HepG2 (cell line): ENCODE data around the gene MRFAP1L1. TPM values are rescaled to one million over a fixed set of nuclear protein-coding genes. Genes with fewer than 3 reads are reported as not detected.
A peak's percentile ranks its signal among the peaks of the same experiment; 100 is the strongest.

Experiments used
- BHLHE40 ChIP-seq: IDR thresholded peaks from 2 replicates; pipeline ENCODE4 v1.6.1; 2011; ENCODE audit warnings: low read length, improper control_type of control experiment
- BRD4 ChIP-seq: sonication (generic); formaldehyde crosslinking; IDR thresholded peaks from 2 replicates; pipeline ENCODE4 v1.4.0; 2020; ENCODE audit warnings: missing genetic modification reagents
- DNMT1 ChIP-seq: sonication (generic); formaldehyde crosslinking; IDR thresholded peaks from 2 replicates; pipeline ENCODE4 v1.5.1; 2020; ENCODE audit warnings: mild to moderate bottlenecking, missing genetic modification reagents
- GPN1 ChIP-seq: sonication (generic); formaldehyde crosslinking; IDR thresholded peaks from 2 replicates; pipeline ENCODE4 v1.5.1; 2020; ENCODE audit warnings: missing genetic modification reagents, borderline replicate concordance
- ISL2 ChIP-seq: sonication (generic); formaldehyde crosslinking; IDR thresholded peaks from 2 replicates; pipeline ENCODE4 v1.5.0; 2020; ENCODE audit warnings: missing genetic modification reagents
- JUNB ChIP-seq: sonication (generic); formaldehyde crosslinking; IDR thresholded peaks from 2 replicates; pipeline ENCODE4 v1.8.0; 2022; ENCODE audit warnings: missing genetic modification reagents, mild to moderate bottlenecking, borderline replicate concordance
- JUND ChIP-seq: sonication (generic); formaldehyde crosslinking; IDR thresholded peaks from 2 replicates; pipeline ENCODE4 v1.8.0; 2022; ENCODE audit warnings: mild to moderate bottlenecking, missing genetic modification reagents
- MAFF ChIP-seq: IDR thresholded peaks from 2 replicates; pipeline ENCODE4 v1.6.1; 2011; ENCODE audit warnings: low read depth, low read length, improper control_type of control experiment
- MEF2D ChIP-seq: sonication (generic); formaldehyde crosslinking; IDR thresholded peaks from 2 replicates; pipeline ENCODE4 v1.5.1; 2020; ENCODE audit warnings: mild to moderate bottlenecking, missing genetic modification reagents
- MYNN ChIP-seq: sonication (generic); formaldehyde crosslinking; IDR thresholded peaks from 2 replicates; pipeline ENCODE4 v1.4.0; 2020; ENCODE audit warnings: mild to moderate bottlenecking, low read depth, missing genetic modification reagents
- NR2C2 ChIP-seq: sonication (generic); formaldehyde crosslinking; IDR thresholded peaks from 2 replicates; pipeline ENCODE4 v1.4.0; 2020; ENCODE audit warnings: missing genetic modification reagents, mild to moderate bottlenecking, moderate library complexity, borderline replicate concordance
- RARA ChIP-seq: IDR thresholded peaks from 2 replicates; pipeline ENCODE4 v1.6.1; 2016; ENCODE audit warnings: missing genetic modification reagents, missing compliant biosample characterization
- SIN3B ChIP-seq: fragments of 150-350 bp; IDR thresholded peaks from 2 replicates; pipeline ENCODE4 v1.6.1; 2014; ENCODE audit warnings: low read length
- TCF12 ChIP-seq, 2 experiments: fragments of 450-650 bp in 1 of 2; sonication (generic) in 1 of 2; formaldehyde crosslinking in 1 of 2; IDR thresholded peaks; 2 replicates each; pipeline versions ENCODE4 v1.6.1 to v1.8.0; 2017 to 2022; ENCODE audit warnings: antibody characterized with exemption in 1 of 2, mild to moderate bottlenecking in 1 of 2, missing genetic modification reagents in 1 of 2, moderate library complexity in 1 of 2
- ZNF225 ChIP-seq: sonication (generic); formaldehyde crosslinking; IDR thresholded peaks from 2 replicates; pipeline ENCODE4 v1.4.0; 2020; ENCODE audit warnings: mild to moderate bottlenecking, missing genetic modification reagents
- ZNF253 ChIP-seq: sonication (generic); formaldehyde crosslinking; IDR thresholded peaks from 2 replicates; pipeline ENCODE4 v1.8.0; 2022; ENCODE audit warnings: mild to moderate bottlenecking, missing genetic modification reagents, borderline replicate concordance
- ZNF292 ChIP-seq: sonication (generic); formaldehyde crosslinking; IDR thresholded peaks from 2 replicates; pipeline ENCODE4 v1.8.1; 2022; ENCODE audit warnings: mild to moderate bottlenecking, low read depth, missing genetic modification reagents, borderline replicate concordance
- ZNF619 ChIP-seq: sonication (generic); formaldehyde crosslinking; IDR thresholded peaks from 2 replicates; pipeline ENCODE4 v1.4.0; 2020; ENCODE audit warnings: mild to moderate bottlenecking, missing genetic modification reagents
- ZNF761 ChIP-seq: sonication (generic); formaldehyde crosslinking; conservative IDR thresholded peaks from 2 replicates; pipeline ENCODE4 v1.4.0; 2020; ENCODE audit warnings: mild to moderate bottlenecking, missing genetic modification reagents
- polyA plus RNA-seq, 8 experiments: library from polyadenylated mRNA; depleted of rRNA in 3 of 8; stranded (reverse) in 7 of 8; unstranded in 1 of 8; fragments of >200 nt; fragmentation: Illumina TruSeq in 4 of 8; extraction: Trizol in 4 of 8; gene quantifications; 2 replicates each; pipeline versions ENCODE4 v1.2.1 to v1.2.3, GENCODE V29; 2011 to 2016; ENCODE audit warnings: low read depth in 4 of 8, missing spikeins in 1 of 8, mixed read lengths in 1 of 8; ENCODE audit not compliant: insufficient read depth in 1 of 8
- total RNA-seq, 5 experiments: library from RNA; depleted of rRNA; stranded (reverse); fragments of >200 nt; fragmentation: Illumina TruSeq; extraction: Trizol; gene quantifications; 2 replicates each; pipeline ENCODE4 v1.2.3, GENCODE V29; 2016; ENCODE audit warnings: low read depth in 1 of 5
- TF ChIP-seq, protein P1 (sequence below): sonication (generic); formaldehyde crosslinking; IDR thresholded peaks from 2 replicates; pipeline ENCODE4 v1.4.0; 2020; ENCODE audit warnings: missing genetic modification reagents
- TF ChIP-seq, protein P2 (sequence below): sonication (generic); formaldehyde crosslinking; IDR thresholded peaks from 2 replicates; pipeline ENCODE4 v1.5.0; 2020; ENCODE audit warnings: missing genetic modification reagents
- TF ChIP-seq, protein P3 (sequence below): sonication (generic); formaldehyde crosslinking; IDR thresholded peaks from 2 replicates; pipeline ENCODE4 v1.5.1; 2020; ENCODE audit warnings: mild to moderate bottlenecking, missing genetic modification reagents, moderate library complexity
- TF ChIP-seq, protein P4 (sequence below): sonication (generic); formaldehyde crosslinking; conservative IDR thresholded peaks from 2 replicates; pipeline ENCODE4 v1.8.0; 2022; ENCODE audit warnings: mild to moderate bottlenecking, moderate library complexity, missing genetic modification reagents
- TF ChIP-seq, protein P5 (sequence below): sonication (generic); formaldehyde crosslinking; IDR thresholded peaks from 2 replicates; pipeline ENCODE4 v1.4.0; 2020; ENCODE audit warnings: low read depth, mild to moderate bottlenecking, missing genetic modification reagents

MRFAP1L1 gene
- total and polyA plus RNA-seq, 2 of the 13 experiments (the other 11 are each of a cell fraction or from before 2014, with no cell fraction given): 44.8 to 76.6 TPM

DNA sequence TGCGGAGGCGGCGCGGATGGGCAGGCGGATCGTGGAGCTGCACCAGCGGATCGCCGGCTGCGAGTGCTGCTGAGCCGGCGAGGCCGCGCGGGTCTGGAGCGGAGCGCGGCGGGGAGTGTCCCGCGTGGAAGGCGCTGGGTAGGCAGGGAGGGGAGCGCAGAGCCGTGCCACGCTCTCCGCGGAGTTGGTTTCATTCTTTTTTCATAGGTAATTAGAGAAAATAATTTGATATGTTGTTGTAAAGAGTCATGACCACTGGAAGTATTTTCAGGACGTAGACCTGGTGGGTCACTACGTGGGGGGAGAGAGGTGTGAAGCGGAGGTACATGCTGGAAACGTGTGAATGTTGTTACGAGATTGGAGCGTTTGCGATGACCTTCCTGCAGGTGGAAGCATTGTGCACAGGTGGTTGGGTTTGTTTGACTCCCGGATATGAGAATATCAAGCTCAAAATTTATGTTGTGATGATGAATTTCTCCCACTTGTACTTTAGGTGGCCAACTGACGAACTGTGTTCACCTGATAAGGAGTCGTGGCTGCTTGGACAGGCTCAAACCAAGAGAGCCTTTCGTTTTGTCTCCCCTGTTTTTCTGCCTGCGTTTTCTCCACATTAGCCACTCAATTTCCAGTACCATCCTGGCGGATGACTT lies 35.0 kb downstream of the MRFAP1L1 start (continued):
- TF ChIP-seq, protein P1, sequence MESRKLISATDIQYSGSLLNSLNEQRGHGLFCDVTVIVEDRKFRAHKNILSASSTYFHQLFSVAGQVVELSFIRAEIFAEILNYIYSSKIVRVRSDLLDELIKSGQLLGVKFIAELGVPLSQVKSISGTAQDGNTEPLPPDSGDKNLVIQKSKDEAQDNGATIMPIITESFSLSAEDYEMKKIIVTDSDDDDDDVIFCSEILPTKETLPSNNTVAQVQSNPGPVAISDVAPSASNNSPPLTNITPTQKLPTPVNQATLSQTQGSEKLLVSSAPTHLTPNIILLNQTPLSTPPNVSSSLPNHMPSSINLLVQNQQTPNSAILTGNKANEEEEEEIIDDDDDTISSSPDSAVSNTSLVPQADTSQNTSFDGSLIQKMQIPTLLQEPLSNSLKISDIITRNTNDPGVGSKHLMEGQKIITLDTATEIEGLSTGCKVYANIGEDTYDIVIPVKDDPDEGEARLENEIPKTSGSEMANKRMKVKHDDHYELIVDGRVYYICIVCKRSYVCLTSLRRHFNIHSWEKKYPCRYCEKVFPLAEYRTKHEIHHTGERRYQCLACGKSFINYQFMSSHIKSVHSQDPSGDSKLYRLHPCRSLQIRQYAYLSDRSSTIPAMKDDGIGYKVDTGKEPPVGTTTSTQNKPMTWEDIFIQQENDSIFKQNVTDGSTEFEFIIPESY (CRISPR knock-in tag): no peak
- no peak for TF ChIP-seq ZNF225 (CRISPR knock-in tag)
- TF ChIP-seq ZNF761 (CRISPR knock-in tag): no peak
- no peak for TF ChIP-seq BHLHE40
- TF ChIP-seq MYNN: no peak
- TF ChIP-seq ZNF292 (CRISPR knock-in tag): no peak
- TF ChIP-seq, protein P2, sequence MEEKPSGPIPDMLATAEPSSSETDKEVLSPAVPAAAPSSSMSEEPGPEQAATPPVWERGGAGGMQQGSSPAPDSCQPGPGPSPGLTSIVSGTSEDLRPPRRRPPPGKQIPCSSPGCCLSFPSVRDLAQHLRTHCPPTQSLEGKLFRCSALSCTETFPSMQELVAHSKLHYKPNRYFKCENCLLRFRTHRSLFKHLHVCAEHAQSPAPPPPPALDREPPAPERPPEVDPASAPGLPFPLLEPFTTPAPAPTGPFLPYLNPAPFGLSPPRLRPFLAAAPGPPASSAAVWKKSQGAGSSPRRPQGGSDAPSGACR: 0 out of 2 replicates have a peak, but pooled peaks have one; percentile 59
- no peak for TF ChIP-seq ISL2 (CRISPR knock-in tag)
- no peak for TF ChIP-seq DNMT1 (CRISPR knock-in tag)
- TF ChIP-seq MEF2D (CRISPR knock-in tag): no peak
- no peak for TF ChIP-seq ZNF253 (CRISPR knock-in tag)
- no peak for TF ChIP-seq SIN3B
- no peak for TF ChIP-seq BRD4
- TF ChIP-seq JUND: no peak
- no peak for TF ChIP-seq TCF12 (IDR thresholded peaks at IDR 0.05)
- TF ChIP-seq TCF12 (CRISPR knock-in tag; IDR thresholded peaks at IDR 0.05): no peak
- no peak for TF ChIP-seq RARA (CRISPR knock-in tag)
- no peak; the same call in 1 of the 2 replicates for TF ChIP-seq JUNB (CRISPR knock-in tag)
- peak; percentile 33; the same call in 1 of the 2 replicates for TF ChIP-seq ZNF619 (CRISPR knock-in tag)
- TF ChIP-seq, protein P3, sequence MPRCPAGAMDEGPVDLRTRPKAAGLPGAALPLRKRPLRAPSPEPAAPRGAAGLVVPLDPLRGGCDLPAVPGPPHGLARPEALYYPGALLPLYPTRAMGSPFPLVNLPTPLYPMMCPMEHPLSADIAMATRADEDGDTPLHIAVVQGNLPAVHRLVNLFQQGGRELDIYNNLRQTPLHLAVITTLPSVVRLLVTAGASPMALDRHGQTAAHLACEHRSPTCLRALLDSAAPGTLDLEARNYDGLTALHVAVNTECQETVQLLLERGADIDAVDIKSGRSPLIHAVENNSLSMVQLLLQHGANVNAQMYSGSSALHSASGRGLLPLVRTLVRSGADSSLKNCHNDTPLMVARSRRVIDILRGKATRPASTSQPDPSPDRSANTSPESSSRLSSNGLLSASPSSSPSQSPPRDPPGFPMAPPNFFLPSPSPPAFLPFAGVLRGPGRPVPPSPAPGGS (CRISPR knock-in tag): no peak
- TF ChIP-seq, protein P4, sequence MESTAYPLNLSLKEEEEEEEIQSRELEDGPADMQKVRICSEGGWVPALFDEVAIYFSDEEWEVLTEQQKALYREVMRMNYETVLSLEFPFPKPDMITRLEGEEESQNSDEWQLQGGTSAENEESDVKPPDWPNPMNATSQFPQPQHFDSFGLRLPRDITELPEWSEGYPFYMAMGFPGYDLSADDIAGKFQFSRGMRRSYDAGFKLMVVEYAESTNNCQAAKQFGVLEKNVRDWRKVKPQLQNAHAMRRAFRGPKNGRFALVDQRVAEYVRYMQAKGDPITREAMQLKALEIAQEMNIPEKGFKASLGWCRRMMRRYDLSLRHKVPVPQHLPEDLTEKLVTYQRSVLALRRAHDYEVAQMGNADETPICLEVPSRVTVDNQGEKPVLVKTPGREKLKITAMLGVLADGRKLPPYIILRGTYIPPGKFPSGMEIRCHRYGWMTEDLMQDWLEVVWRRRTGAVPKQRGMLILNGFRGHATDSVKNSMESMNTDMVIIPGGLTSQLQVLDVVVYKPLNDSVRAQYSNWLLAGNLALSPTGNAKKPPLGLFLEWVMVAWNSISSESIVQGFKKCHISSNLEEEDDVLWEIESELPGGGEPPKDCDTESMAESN: no peak
- TF ChIP-seq GPN1: no peak
- TF ChIP-seq MAFF: no peak
- TF ChIP-seq, protein P5, sequence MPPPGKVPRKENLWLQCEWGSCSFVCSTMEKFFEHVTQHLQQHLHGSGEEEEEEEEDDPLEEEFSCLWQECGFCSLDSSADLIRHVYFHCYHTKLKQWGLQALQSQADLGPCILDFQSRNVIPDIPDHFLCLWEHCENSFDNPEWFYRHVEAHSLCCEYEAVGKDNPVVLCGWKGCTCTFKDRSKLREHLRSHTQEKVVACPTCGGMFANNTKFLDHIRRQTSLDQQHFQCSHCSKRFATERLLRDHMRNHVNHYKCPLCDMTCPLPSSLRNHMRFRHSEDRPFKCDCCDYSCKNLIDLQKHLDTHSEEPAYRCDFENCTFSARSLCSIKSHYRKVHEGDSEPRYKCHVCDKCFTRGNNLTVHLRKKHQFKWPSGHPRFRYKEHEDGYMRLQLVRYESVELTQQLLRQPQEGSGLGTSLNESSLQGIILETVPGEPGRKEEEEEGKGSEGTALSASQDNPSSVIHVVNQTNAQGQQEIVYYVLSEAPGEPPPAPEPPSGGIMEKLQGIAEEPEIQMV (CRISPR knock-in tag): no peak
- no peak for TF ChIP-seq NR2C2
